Raji (cell line): ENCODE data around the gene NCDN.

Experiments used
- POLR2A ChIP-seq: IDR thresholded peaks from 2 replicates; pipeline ENCODE4 v1.6.1; 2011; ENCODE audit warnings: low read depth, low read length, control low read depth; ENCODE audit not compliant: insufficient read depth

NCDN gene

GRCh38 chr1:35573198-35574124 lies 15.9 kb downstream of the NCDN start, which contains the start of gene TFAP2E:
Gene TFAP2E, plus strand, starts transcription at chr1:35573314. Its CDS starts 264 bp downstream, at chr1:35573578.
- no peak for TF ChIP-seq POLR2A

- TF ChIP-seq POLR2A = no peak
Measured at GRCh38 chr1:35574125-35574654, 16.6 kb downstream of the NCDN start.

GRCh38 chr1:35574655-35575415 lies 17.2 kb downstream of the NCDN start:
- no peak for TF ChIP-seq POLR2A

GRCh38 chr1:35575416-35575958 lies 17.9 kb downstream of the NCDN start:
- TF ChIP-seq POLR2A = no peak

- no peak for TF ChIP-seq POLR2A
Measured at GRCh38 chr1:35576061-35576765, 18.6 kb downstream of the NCDN start.

- TF ChIP-seq POLR2A = no peak
Measured at GRCh38 chr1:35577071-35577998, 19.7 kb downstream of the NCDN start.

- TF ChIP-seq POLR2A = no peak
Measured at GRCh38 chr1:35580949-35581388, 23.4 kb downstream of the NCDN start.

- no peak for TF ChIP-seq POLR2A
Measured at GRCh38 chr1:35585281-35585680, 27.7 kb downstream of the NCDN start.

- TF ChIP-seq POLR2A = no peak
Measured at GRCh38 chr1:35586808-35587207, 29.2 kb downstream of the NCDN start.

- no peak for TF ChIP-seq POLR2A
Measured at GRCh38 chr1:35587736-35588135, 30.1 kb downstream of the NCDN start.

- no peak for TF ChIP-seq POLR2A
Measured at GRCh38 chr1:35588197-35588910, 30.8 kb downstream of the NCDN start.

GRCh38 chr1:35589516-35590427 lies 32.2 kb downstream of the NCDN start:
- no peak for TF ChIP-seq POLR2A
